Skeletal muscle satellite cell (primary cell): Measurements from ENCODE around the gene POLR1A. TPM values are rescaled to one million over a fixed set of nuclear protein-coding genes. Genes with fewer than 3 reads are reported as not detected.
A peak's percentile ranks its signal among the peaks of the same experiment; 100 is the strongest.

Experiments
- H3K27me3 ChIP-seq: 2 replicates; pipeline ENCODE4 v1.7.0; 2013; ENCODE audit warnings: low read length; ENCODE audit not compliant: control insufficient read depth, insufficient read depth
- H3K36me3 ChIP-seq: 2 replicates; pipeline ENCODE4 v1.7.0; 2013; ENCODE audit warnings: mild to moderate bottlenecking, control low read depth, low read length; ENCODE audit not compliant: insufficient read depth
- H3K4me1 ChIP-seq: 2 replicates; pipeline ENCODE4 v1.7.0; 2013; ENCODE audit warnings: low read length; ENCODE audit not compliant: control insufficient read depth, insufficient read depth
- H3K4me2 ChIP-seq: 2 replicates; pipeline ENCODE4 v1.7.0; 2013; ENCODE audit warnings: mild to moderate bottlenecking, low read length
- H3K4me3 ChIP-seq: 2 replicates; pipeline ENCODE4 v1.7.0; 2013; ENCODE audit warnings: low read length
- H3K9ac ChIP-seq: 2 replicates; pipeline ENCODE4 v1.7.0; 2013; ENCODE audit warnings: mild to moderate bottlenecking, low read depth, low read length, moderate library complexity
- H3K9me3 ChIP-seq: replicated peaks from 2 replicates; pipeline ENCODE4 v1.7.0; 2013; ENCODE audit warnings: mild to moderate bottlenecking, control low read depth, low read length
- total RNA-seq: library from RNA; depleted of rRNA; stranded (reverse); fragments of >200 nt; gene quantifications from 2 replicates; pipeline ENCODE4 v1.2.3, GENCODE V29; 2012; rRNA removed

The POLR1A gene
- 25.8 and 36.8 TPM in 2 replicates for total RNA-seq

DNA sequence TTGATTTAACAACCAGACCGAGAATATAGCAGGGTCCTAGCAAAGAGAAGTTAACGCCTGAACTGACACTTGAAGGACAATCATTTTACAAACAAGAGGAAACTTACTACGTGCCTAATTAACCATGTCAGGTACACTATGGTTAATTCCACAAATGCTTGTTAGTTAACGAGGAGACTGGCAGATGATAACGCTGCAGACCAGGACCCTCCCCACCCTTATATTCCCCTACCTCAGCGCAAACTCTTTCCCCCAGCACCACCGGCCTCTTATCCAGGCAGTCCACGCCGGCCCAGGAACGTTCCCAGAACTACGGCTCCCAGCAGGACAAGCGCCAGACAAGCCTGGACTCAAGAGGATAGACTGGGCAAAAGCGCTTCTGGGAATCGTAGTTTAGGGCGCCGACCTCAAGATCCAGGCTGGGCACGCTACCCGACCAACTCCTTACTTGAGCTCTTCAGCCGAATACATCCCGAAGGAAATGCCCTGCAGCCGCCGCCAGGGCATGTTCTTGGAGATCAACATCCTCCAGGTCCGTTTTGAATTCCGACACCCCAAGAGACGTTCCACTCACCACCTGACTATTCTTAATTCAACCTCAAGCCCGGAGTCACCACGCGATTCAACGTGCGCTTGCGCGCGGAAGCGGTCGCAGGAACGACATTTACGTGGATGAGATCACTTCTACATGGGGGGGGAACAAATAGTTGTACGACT is at the start of gene POLR1A:
TSS of gene POLR1A (minus strand) at position 635 of the 717 bp plus-strand sequence. CDS start at position 525, 110 bp downstream.
- peak within 1 kb of the TSS; percentile 78 for H3K4me2 ChIP-seq
- peak within 1 kb of the TSS; percentile 88 for H3K9ac ChIP-seq
- H3K36me3 ChIP-seq, result peaks cover 28% of the 10 kb centered on the region
- peaks cover 14% of the 10 kb centered on the region for H3K4me1 ChIP-seq
- no peaks in the 10 kb centered on the region for H3K9me3 ChIP-seq
- no peaks in the 10 kb centered on the region for H3K27me3 ChIP-seq
- H3K4me3 ChIP-seq, result peak within 1 kb of the TSS; percentile 91

DNA sequence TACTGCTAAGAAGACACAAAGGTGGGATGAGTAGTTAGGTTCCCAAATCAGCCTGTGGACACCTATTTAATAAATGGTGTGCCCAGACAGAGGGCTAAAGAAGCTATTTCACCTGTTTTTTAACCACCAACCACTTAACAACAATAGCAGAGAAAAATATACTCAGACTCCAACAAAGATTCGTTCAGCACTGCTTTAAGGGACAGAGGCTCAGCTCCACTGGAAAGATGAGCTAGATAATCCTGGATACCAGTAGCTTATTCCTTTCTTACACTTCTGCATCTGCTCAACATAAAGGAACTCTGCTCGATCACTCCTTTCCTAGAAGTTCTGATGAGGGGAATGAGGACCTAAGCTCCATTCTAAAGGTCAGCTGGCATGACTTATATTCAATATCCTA is 44.8 kb upstream of the POLR1A start:
- Histone ChIP-seq H3K27me3 (no peaks in the 10 kb centered on the region), H3K9ac (no peak overlapping the region), H3K4me2 (no peak overlapping the region), H3K36me3 (peaks cover 67% of the 10 kb centered on the region), H3K4me1 (no peaks in the 10 kb centered on the region), H3K9me3 (no peaks in the 10 kb centered on the region), H3K4me3 (no peak overlapping the region)

DNA sequence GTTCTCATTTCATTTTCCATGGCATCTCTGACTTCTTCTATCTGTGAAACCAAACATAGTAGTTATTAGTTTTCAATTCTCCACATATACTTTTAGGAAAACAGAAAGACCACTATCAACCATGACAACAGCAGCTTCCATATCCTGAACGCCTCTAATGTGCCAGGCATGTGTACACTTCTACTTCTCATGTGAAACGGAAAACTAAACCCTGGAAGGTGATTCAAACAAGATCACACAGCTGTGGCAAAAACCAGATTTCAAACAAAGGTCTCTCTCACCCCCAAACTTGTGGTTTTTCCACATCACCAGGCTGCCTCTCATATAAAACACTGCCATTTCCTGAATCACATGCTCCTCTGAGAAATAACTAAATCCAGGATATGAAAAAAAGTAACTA is 42.1 kb upstream of the POLR1A start:
- no peak overlapping the region for H3K4me2 ChIP-seq
- no peak overlapping the region for H3K4me3 ChIP-seq
- no peaks in the 10 kb centered on the region for H3K4me1 ChIP-seq
- H3K9ac ChIP-seq, result no peak overlapping the region
- H3K27me3 ChIP-seq, result no peaks in the 10 kb centered on the region
- peaks cover 75% of the 10 kb centered on the region for H3K36me3 ChIP-seq
- H3K9me3 ChIP-seq, result no peaks in the 10 kb centered on the region

GRCh38 chr2:86143926-86144685 is 38.4 kb upstream of the POLR1A start:
- no peaks in the 10 kb centered on the region for H3K27me3 ChIP-seq
- H3K4me1 ChIP-seq, result no peaks in the 10 kb centered on the region
- no peak overlapping the region for H3K4me2 ChIP-seq
- H3K4me3 ChIP-seq, result no peak overlapping the region
- no peak overlapping the region for H3K9ac ChIP-seq
- H3K9me3 ChIP-seq, result no peaks in the 10 kb centered on the region
- peaks cover 80% of the 10 kb centered on the region for H3K36me3 ChIP-seq

- no peak overlapping the region for H3K9ac ChIP-seq
- no peak overlapping the region for H3K4me2 ChIP-seq
- no peaks in the 10 kb centered on the region for H3K27me3 ChIP-seq
- no peaks in the 10 kb centered on the region for H3K9me3 ChIP-seq
- H3K4me1 ChIP-seq, result no peaks in the 10 kb centered on the region
- H3K36me3 ChIP-seq, result peaks cover 80% of the 10 kb centered on the region
- H3K4me3 ChIP-seq, result no peak overlapping the region
Measured at GRCh38 chr2:86143307-86143706, 37.6 kb upstream of the POLR1A start.

GRCh38 chr2:86142436-86143257 is 37.0 kb upstream of the POLR1A start:
- Histone ChIP-seq H3K27me3 (no peaks in the 10 kb centered on the region), H3K9ac (no peak overlapping the region), H3K9me3 (no peaks in the 10 kb centered on the region), H3K4me1 (no peaks in the 10 kb centered on the region), H3K4me2 (no peak overlapping the region), H3K4me3 (no peak overlapping the region), H3K36me3 (peaks cover 80% of the 10 kb centered on the region)

- no peaks in the 10 kb centered on the region for H3K4me1 ChIP-seq
- H3K4me2 ChIP-seq, result no peak overlapping the region
- no peaks in the 10 kb centered on the region for H3K9me3 ChIP-seq
- H3K27me3 ChIP-seq, result no peaks in the 10 kb centered on the region
- no peak overlapping the region for H3K9ac ChIP-seq
- H3K4me3 ChIP-seq, result no peak overlapping the region
- peaks cover 84% of the 10 kb centered on the region for H3K36me3 ChIP-seq
Measured at GRCh38 chr2:86140969-86141392, 35.3 kb upstream of the POLR1A start.

DNA sequence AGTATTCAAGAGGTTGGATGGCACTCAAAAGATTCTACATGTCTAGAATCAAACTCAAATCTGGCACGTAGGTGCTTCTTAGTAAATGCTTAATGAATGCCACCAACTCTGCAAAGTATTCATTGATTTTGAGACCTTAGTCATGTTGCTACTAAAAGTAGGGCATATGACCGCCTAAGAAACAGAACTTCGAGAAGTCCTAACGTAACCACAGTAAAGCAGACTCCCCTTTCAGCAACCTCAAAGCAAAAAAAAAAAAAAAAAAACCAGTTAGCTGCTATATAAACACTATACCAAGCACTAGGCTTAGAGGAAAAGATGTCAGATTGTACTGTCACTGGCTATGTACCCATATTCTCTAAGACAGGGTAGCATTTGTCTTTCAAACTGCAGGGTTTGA is 34.3 kb upstream of the POLR1A start:
- Histone ChIP-seq H3K4me1 (no peaks in the 10 kb centered on the region), H3K9ac (no peak overlapping the region), H3K27me3 (no peaks in the 10 kb centered on the region), H3K4me2 (no peak overlapping the region), H3K4me3 (no peak overlapping the region), H3K36me3 (peaks cover 87% of the 10 kb centered on the region), H3K9me3 (no peaks in the 10 kb centered on the region)

DNA sequence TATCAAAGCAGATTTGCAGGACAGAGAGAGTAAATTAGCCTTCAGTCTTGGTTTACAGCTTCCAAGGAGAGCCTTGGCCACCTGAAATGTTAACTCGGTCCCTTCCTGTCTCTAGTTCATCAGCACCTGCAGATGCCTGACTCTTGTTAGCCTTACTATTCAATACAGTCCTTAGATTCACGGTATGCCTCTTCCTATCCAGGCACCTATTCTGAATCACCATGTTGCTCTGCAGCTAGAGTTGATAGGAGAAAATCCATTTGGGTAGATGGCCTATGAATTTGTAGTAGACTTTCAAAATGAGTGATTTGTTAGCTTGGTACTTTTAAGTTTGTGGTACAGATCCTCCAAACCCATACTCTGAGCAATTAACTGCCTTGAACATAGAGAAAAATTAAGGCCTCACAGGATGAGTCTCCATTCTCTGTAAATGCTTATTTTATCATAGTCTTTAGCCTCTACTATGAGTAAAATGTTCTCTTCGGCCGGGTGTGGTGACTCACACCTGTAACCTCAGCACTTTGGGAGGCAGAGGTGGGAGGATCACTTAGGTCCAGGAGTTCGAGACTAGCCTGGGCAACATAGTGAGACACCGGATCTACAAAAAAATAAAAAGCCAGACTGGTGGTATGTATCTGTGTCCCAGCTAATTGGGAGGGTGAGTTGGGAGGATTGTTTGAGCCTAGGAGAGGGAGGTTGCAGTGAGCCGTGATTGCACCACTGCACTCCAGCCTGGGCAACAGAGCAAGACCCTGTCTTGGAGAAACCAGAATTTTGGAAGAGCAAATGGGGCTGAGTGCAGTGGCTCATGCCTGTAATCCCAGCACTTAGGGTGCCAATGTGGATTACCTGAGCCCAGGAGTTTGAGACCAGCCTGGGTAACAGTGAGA is 33.3 kb upstream of the POLR1A start:
- H3K9ac ChIP-seq, result no peak overlapping the region
- H3K36me3 ChIP-seq, result peaks cover 87% of the 10 kb centered on the region
- no peak overlapping the region for H3K4me3 ChIP-seq
- no peak overlapping the region for H3K4me2 ChIP-seq
- H3K27me3 ChIP-seq, result no peaks in the 10 kb centered on the region
- no peaks in the 10 kb centered on the region for H3K9me3 ChIP-seq
- H3K4me1 ChIP-seq, result no peaks in the 10 kb centered on the region

DNA sequence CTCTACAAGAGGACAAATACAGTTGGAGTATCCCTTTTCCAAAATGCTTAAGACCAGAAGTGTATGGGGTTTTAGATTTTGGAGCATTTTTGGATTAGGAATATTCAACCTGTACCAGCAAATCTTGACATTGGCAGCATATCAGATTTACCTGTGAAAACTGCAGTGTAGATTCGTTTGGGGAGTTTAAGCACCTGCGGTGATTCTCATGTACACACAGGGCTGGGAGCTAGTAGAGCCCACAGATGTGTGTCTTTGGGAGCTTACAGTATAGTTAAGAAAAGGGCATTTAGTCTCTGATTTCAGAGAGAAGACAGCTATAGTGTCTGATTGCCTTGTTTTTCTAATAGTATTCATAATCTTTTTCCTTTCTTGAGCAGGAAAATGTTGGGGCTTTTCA is 30.5 kb upstream of the POLR1A start:
- Histone ChIP-seq H3K27me3 (no peaks in the 10 kb centered on the region), H3K4me2 (no peak overlapping the region), H3K36me3 (peaks cover 98% of the 10 kb centered on the region), H3K9me3 (no peaks in the 10 kb centered on the region), H3K4me1 (no peaks in the 10 kb centered on the region), H3K4me3 (no peak overlapping the region), H3K9ac (no peak overlapping the region)
